ENCODE measurements around the gene TARS2.

DNA sequence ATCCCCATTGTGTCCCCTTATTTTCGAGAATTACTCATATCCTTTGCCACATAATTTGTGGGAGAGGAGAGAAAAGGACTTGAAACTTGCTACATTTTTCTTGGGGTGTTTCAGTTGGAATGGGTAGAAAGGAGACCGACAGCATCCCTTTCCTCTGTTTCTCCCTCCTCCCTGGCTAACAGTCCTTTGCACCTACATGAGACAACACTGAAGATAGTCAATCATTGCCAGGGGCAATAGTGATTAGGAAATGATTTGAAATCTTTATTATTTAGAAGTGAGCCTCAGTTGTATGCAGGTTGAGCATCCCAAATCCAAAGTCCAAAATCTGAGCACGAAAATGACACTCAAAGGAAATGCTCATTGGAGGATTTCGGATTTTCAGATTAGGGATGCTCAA is 7.8 kb upstream of the TARS2 start:
- TF ChIP-seq, protein P1, sequence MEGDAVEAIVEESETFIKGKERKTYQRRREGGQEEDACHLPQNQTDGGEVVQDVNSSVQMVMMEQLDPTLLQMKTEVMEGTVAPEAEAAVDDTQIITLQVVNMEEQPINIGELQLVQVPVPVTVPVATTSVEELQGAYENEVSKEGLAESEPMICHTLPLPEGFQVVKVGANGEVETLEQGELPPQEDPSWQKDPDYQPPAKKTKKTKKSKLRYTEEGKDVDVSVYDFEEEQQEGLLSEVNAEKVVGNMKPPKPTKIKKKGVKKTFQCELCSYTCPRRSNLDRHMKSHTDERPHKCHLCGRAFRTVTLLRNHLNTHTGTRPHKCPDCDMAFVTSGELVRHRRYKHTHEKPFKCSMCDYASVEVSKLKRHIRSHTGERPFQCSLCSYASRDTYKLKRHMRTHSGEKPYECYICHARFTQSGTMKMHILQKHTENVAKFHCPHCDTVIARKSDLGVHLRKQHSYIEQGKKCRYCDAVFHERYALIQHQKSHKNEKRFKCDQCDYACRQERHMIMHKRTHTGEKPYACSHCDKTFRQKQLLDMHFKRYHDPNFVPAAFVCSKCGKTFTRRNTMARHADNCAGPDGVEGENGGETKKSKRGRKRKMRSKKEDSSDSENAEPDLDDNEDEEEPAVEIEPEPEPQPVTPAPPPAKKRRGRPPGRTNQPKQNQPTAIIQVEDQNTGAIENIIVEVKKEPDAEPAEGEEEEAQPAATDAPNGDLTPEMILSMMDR (IDR thresholded peaks at IDR 0.05) = no peak
- TF ChIP-seq POLR2A (IDR thresholded peaks at IDR 0.05) (no peak), EP300 (IDR thresholded peaks at IDR 0.05) (no peak)

All from tibial nerve (tissue), 4 donors.